ENCODE results near the gene SLC34A3.

DNA sequence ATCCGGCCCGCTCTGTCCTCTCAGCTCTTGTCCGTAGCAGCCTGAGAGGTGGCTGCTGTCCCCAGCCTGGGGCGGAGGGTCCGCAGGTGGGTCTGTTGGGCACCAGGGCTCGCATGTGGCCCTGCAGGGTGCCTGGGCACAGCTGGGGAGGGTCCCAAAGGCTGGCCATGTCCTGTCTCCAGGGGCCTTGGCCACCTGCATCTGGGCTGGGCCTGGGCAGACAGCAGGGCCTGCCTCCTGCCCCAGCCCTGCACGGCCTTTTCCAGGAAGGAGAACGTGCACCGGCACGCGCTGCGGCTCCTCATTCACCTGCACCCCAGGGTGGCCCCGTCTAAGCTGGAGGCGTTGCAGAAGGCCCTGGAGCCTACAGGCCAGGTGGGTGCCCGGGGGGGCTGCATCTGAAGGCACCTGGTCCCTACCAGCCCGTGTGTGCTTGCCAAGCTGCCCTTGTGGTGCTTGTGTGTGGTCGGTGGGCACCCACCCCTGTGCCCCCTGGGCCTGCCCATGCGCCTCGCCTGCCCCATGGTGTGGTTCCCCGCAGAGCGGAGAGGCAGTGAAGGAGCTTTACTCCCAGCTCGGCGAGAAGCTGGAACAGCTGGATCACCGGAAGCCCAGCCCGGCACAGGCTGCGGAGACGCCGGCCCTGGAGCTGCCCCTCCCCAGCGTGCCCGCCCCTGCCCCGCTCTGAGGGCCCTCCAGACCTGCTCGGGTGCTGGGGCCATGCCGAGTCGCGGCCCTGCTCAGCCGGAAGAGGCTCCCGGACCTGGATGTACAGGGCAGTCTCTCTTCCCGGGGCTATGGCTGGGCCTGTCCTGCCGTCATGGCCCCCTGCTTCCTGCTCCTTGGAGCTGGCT is 41.8 kb downstream of the SLC34A3 start:
- TF ChIP-seq TAF1 (IDR thresholded peaks at IDR 0.05; ENCODE audit: borderline replicate concordance, low read depth, low read length) (no peak), POLR2AphosphoS5 (IDR thresholded peaks at IDR 0.05; ENCODE audit: low read depth, low read length) (no peak)

Data from GM12892 (cell line).